GM21576 (cell line): Measurements from ENCODE around the gene CCDC71.
A peak's percentile ranks its signal among the peaks of the same experiment; 100 is the strongest.

Experiments used
- ATAC-seq: cut with Tn5 transposase; IDR thresholded peaks from one replicate; pipeline ENCODE4 v1.9.1; 2021; ENCODE audit warnings: mild to moderate bottlenecking, moderate library complexity; ENCODE audit not compliant: unreplicated experiment

CCDC71 gene

GRCh38 chr3:49165771-49166751 lies at the start of gene CCDC71:
TSS of gene CCDC71 (minus strand) at chr3:49166331. CDS start at chr3:49164208, 2,123 bp downstream.
- ATAC-seq, result peak; percentile 67

DNA sequence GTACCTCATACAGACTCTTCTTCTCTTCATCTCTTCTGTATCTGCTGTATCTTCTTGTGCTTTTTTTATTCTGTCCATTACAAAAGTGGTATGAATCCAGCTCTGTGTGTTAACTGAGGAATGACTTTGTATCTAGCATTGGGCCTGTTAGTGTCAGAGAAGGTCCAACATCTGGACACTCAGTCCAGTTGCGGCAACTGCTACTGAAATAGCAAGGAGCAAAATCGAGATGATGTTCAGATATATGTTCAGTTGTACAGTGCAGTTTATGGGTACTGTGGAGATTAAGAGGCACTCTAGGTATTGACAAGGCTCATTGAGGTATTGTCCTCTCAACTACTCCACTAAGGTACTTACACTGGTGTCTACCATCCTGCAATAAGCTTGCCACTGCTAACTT lies 47.9 kb upstream of the CCDC71 start:
- no peak for ATAC-seq

DNA sequence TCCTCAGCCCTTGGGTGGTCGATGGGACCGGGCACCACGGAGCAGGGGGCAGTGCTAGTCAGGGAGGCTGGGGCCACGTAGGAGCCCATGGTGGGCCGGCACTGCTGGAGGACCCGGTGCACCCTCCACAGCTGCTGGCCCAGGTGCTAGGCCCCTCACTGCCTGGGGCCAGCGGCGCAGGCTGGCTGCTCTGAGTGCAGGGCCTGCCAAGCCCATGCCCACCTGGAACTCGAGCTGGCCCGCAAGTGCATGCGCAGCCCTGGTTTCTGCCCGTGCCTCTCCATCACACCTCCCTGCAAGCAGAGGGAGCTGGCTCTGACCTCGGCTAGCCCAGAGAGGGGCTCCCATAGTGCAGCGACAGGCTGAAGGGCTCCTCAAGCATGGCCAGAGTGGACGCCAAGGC lies 47.4 kb upstream of the CCDC71 start:
- ATAC-seq, result no peak

DNA sequence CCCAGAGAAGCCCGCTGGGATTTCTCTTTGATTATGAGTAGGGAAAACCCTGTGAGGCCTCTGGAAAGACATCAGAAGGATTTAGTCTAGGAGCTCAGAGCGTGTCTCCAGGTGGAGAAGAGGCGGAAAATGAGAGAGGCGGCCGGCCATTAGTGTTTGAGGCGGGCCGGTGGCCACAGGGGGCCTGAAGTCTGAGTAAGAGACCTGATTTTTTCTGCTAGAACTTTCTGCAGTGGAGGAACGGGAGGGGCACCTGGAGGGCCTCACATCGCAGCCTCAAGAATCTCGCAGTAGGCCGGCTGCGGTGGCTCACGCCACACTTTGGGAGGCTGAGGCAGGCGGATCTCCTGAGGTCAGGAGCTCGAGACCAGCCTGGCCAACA lies 33.8 kb upstream of the CCDC71 start:
- no peak for ATAC-seq

DNA sequence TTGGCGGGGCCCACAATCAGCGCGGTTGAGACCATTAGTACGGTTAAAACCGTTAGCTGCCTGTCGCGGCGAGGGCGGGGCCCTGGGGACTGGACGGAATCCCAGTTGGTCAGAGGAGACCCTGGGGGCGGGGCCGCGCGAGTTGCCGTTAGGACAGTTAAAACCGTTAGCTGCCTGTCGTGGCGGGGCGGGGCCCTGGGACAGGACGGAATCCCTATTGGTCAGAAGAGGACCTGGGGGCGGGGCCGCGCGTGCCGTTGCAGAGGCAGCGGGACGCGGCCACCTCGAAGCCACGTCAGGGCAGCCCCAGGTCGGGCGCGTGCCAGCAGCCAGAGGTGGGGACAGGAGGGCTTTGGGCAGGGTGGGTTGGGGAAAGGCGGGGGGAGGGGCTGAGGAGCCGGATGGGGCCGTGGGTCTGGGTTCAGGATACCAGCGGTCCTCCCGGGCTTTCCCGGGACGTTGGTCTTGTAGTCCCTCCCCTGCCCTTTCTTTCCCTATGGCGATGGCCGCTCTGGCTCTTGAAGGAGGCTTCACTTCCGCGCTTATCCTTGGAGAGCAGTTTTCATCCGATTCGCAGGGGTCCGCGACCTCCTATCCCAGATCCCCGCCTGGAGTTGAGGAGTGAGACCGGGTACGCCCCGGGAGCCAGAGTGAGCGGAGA lies 33.2 kb upstream of the CCDC71 start:
- no peak for ATAC-seq

GRCh38 chr3:49198611-49199230 lies 32.6 kb upstream of the CCDC71 start:
- ATAC-seq, result no peak

DNA sequence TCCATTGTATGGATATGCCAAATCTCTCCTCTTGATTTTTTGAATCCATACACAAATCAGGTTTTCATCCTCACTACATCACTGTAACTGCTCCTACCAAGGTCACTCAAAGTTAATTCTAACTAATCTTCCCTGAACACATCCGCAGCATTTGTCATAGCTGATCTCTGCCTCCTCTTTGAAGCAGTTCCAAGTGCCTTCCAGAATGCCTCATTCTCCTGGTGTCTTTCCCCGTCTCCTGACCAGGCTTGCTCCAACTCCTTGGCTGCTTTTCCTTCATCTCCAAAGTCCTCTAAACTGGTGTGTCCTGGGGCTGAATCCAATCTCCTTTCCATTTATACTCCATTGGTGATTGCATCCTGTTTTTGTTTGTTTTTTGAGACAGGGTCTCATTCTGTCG lies 32.0 kb upstream of the CCDC71 start:
- ATAC-seq, result no peak

DNA sequence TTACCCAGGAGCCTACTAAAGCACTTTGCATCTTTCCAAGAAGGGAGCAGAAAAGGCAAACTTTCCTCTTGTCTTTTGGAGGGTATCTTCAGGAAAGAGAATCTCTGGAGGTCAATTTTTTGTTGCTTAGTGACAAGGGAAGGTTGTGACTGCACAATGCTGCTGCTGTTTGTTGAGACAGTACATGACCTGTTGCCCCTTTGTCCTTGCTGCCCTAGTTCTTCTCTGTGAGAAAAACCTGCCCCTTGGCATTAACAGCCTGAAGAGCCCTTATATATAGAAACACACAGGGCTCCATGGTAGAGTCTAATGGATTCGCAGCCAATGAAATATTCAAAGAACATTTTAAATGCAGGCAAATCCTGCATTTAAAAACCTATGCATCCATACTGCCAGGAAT lies 25.6 kb upstream of the CCDC71 start:
- no peak for ATAC-seq

GRCh38 chr3:49183873-49184272 lies 17.7 kb upstream of the CCDC71 start:
- ATAC-seq, result no peak

- no peak for ATAC-seq
Measured at GRCh38 chr3:49182682-49183081, 16.6 kb upstream of the CCDC71 start.

- no peak for ATAC-seq
Measured at GRCh38 chr3:49181351-49181750, 15.2 kb upstream of the CCDC71 start.

GRCh38 chr3:49180116-49180515 lies 14.0 kb upstream of the CCDC71 start:
- no peak for ATAC-seq

DNA sequence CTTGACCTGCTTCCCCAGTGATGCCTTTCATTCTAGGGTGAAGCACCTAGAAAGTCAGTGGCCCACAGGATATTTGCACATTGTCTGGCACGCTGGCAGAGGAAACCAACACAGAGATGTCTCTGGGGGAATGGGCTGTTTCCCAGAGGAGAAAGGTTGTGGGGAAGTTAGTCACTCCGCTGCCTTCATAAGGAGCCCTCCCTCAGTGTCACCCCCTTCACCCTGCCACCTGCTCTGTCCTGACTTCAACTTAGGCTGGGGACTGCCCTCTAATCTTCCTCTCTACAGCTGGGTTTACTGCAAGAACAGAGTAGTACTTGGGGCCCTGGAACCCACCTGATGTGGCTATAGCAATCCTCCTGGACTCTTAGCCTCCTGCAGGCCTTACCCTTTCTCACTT lies 10.9 kb upstream of the CCDC71 start:
- no peak for ATAC-seq

GRCh38 chr3:49175530-49175929 lies 9.4 kb upstream of the CCDC71 start:
- ATAC-seq, result no peak

DNA sequence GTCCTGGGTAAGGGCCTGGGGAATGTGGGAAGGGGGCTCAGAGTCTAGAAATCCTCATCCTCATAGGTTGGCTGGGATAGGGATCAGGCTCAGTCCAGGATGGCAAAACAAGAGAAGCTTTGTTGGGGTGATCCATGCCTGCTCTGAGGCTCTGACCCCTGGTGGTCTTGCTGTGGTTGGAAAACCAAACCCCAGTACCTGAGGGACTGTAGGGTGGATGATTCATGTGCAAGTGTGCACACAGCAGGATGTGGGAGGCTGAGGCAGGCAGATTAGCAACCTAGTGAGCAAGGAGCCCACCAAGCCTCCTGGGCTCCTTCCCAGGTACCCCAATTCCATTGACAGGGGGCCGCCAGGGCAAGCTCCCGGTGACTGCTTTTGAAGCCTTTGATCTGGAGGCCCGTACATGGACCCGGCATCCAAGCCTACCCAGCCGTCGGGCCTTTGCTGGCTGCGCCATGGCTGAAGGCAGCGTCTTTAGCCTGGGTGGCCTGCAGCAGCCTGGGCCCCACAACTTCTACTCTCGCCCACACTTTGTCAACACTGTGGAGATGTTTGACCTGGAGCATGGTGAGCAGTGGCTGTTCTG lies 8.4 kb upstream of the CCDC71 start:
- no peak for ATAC-seq

DNA sequence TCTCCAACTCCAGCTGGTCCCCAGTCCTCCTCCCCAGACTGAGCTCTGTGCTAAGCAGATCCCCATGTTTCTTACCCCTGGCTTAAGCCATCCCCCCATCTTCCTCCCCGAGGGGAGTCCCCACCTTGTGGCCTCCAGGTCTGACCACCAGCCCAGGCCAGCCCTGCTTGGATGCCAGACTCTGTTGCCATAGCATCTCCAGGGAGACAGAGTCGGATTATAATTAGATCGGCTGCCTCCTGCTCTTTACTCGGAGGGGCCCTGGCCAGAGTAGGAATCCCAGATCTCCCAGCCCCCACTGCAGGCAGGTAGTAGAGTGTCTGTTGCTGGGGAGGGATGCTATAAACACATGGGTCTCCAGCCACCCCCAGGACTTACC lies 7.7 kb upstream of the CCDC71 start:
- ATAC-seq, result no peak

- ATAC-seq, result no peak
Measured at GRCh38 chr3:49173116-49173791, 7.1 kb upstream of the CCDC71 start.

- no peak for ATAC-seq
Measured at GRCh38 chr3:49172551-49173041, 6.5 kb upstream of the CCDC71 start.

DNA sequence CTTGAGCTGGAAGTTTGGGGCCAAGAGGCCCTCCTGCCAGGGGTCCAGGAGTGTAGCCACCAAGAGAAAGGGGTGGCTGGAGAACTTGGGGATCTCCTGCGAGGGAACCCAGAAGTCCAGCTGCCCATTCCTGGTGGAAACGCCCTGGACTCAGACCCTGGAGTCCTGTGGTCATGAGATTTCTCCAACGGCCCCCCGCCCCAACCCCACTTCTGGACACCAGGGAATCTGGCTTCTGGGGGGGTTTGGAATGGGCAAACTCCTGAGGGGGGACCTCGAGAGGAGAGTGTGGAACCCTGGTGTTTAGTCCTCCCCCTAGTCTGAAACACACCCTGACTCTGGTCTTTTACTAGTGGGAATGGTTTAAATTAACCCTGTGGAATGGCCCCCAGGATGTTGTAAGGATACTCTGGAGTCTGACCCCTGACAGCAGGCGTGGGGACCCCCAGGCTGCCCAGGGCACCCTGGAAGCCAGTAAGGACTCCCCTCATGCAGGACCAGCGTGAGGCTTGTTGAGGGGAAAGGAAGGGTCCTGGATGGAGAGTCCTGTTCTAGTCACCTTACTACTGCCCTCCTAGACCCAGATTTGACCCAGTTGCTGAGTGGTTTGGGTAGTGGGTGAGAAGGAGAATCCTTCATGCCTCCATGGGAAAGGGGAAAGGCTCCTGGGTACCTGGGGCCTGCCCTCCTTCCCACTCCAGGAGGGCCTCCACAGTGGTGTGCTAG lies 5.8 kb upstream of the CCDC71 start:
- no peak for ATAC-seq
